Cardiac muscle cell (in vitro differentiated cells and primary cell): Measurements from ENCODE around the gene UBE2E1. TPM values are rescaled to one million over a fixed set of nuclear protein-coding genes. Genes with fewer than 3 reads are reported as not detected.

Experiments used
- DNase-seq, 2 donors: peaks; one replicate each; pipeline versions ENCODE4 v3.0.0 to v3.0.0-alpha.2; 2010 to 2017; ENCODE audit warnings: low read depth in 1 of 2, low spot score in 1 of 2
- H3K27ac ChIP-seq: fragments of 200-600 bp; sonication (generic); 2 replicates; pipeline ENCODE4 v1.5.1; 2016
- H3K27me3 ChIP-seq: fragments of 200-600 bp; sonication (generic); 2 replicates; pipeline ENCODE4 v1.6.0; 2016; ENCODE audit warnings: control low read depth
- H3K36me3 ChIP-seq: fragments of 200-600 bp; sonication (generic); 2 replicates; pipeline ENCODE4 v1.5.1; 2016; ENCODE audit warnings: control low read depth
- H3K4me1 ChIP-seq: fragments of 200-600 bp; sonication (generic); 2 replicates; pipeline ENCODE4 v1.8.1; 2017; ENCODE audit warnings: low read depth, mild to moderate bottlenecking, mixed run types
- H3K4me3 ChIP-seq: fragments of 200-600 bp; sonication (generic); 2 replicates; pipeline ENCODE4 v1.5.1; 2016; ENCODE audit warnings: mild to moderate bottlenecking
- H3K9me3 ChIP-seq: fragments of 200-600 bp; sonication (generic); 2 replicates; pipeline ENCODE4 v1.5.1; 2017; ENCODE audit warnings: low read depth, mild to moderate bottlenecking, control low read depth
- CTCF ChIP-seq: IDR thresholded peaks from 2 replicates; pipeline ENCODE4 v1.5.1; 2012; ENCODE audit warnings: low read depth, mild to moderate bottlenecking, low read length
- polyA plus RNA-seq: library from polyadenylated mRNA; unstranded; fragments of >200 nt; fragmentation: Nextera tagmentation; extraction: Ambion mirVana; gene quantifications from 2 replicates; pipeline ENCODE4 v1.2.1, GENCODE V29; 2016
- total RNA-seq: library from RNA; depleted of rRNA; stranded (reverse); fragments of >200 nt; gene quantifications from 2 replicates; pipeline ENCODE4 v1.2.3, GENCODE V29; 2016

Gene UBE2E1
- total and polyA plus RNA-seq, 2 experiments from 2014 or later = 33.5 to 198 TPM

GRCh38 chr3:23834082-23834870 lies 28.5 kb downstream of the UBE2E1 start:
- H3K36me3 ChIP-seq = no peaks in the 10 kb centered on the region
- H3K9me3 ChIP-seq = no peaks in the 10 kb centered on the region
- H3K27ac ChIP-seq = peak overlapping the region; percentile 61
- H3K4me1 ChIP-seq = peaks cover 38% of the 10 kb centered on the region
- H3K4me3 ChIP-seq = no peak overlapping the region
- no peak for TF ChIP-seq CTCF
- no peak for DNase-seq
- H3K27me3 ChIP-seq = no peaks in the 10 kb centered on the region

- no peak for DNase-seq
- no peak for TF ChIP-seq CTCF
- no peak overlapping the region for H3K27ac ChIP-seq
- no peaks in the 10 kb centered on the region for H3K27me3 ChIP-seq
- no peak overlapping the region for H3K4me3 ChIP-seq
- H3K4me1 ChIP-seq = peaks cover 36% of the 10 kb centered on the region
- H3K9me3 ChIP-seq = no peaks in the 10 kb centered on the region
- H3K36me3 ChIP-seq = no peaks in the 10 kb centered on the region
These were observed 29.3 kb downstream of the UBE2E1 start for GRCh38 chr3:23835087-23835486.

GRCh38 chr3:23835802-23836201 lies 30.0 kb downstream of the UBE2E1 start:
- H3K4me3 ChIP-seq = no peak overlapping the region
- no peaks in the 10 kb centered on the region for H3K9me3 ChIP-seq
- H3K27ac ChIP-seq = no peak overlapping the region
- no peak for DNase-seq
- H3K27me3 ChIP-seq = no peaks in the 10 kb centered on the region
- peaks cover 39% of the 10 kb centered on the region for H3K4me1 ChIP-seq
- no peak for TF ChIP-seq CTCF
- no peaks in the 10 kb centered on the region for H3K36me3 ChIP-seq

- Histone ChIP-seq H3K27ac (no peak overlapping the region), H3K4me1 (peaks cover 44% of the 10 kb centered on the region), H3K27me3 (no peaks in the 10 kb centered on the region), H3K9me3 (no peaks in the 10 kb centered on the region), H3K4me3 (no peak overlapping the region), H3K36me3 (no peaks in the 10 kb centered on the region)
- DNase-seq = no peak
- no peak for TF ChIP-seq CTCF
These were observed 30.9 kb downstream of the UBE2E1 start for GRCh38 chr3:23836536-23837230.

- H3K4me3 ChIP-seq = no peak overlapping the region
- no peak for DNase-seq
- H3K9me3 ChIP-seq = no peaks in the 10 kb centered on the region
- no peak for TF ChIP-seq CTCF
- H3K4me1 ChIP-seq = peaks cover 44% of the 10 kb centered on the region
- H3K27ac ChIP-seq = no peak overlapping the region
- H3K36me3 ChIP-seq = no peaks in the 10 kb centered on the region
- no peaks in the 10 kb centered on the region for H3K27me3 ChIP-seq
These were observed 31.5 kb downstream of the UBE2E1 start for GRCh38 chr3:23837286-23837685.
